Smooth muscle cell (in vitro differentiated cells): ENCODE results near the gene DNASE1L1. TPM values are rescaled to one million over a fixed set of nuclear protein-coding genes. Genes with fewer than 3 reads are reported as not detected.

ENCODE experiments used
- DNase-seq: peaks from one replicate; lab custom pipeline; 2025; ENCODE audit not compliant: unreplicated experiment; lab: John Stamatoyannopoulos, UW
- H2AFZ ChIP-seq: fragments of 200-600 bp; sonication (generic); 2 replicates; pipeline ENCODE4 v1.6.0; 2016; ENCODE audit warnings: antibody characterized with exemption, low read depth, mild to moderate bottlenecking
- H3F3A ChIP-seq: fragments of 200-600 bp; sonication (generic); 2 replicates; pipeline ENCODE4 v1.6.0; 2017; ENCODE audit warnings: antibody characterized with exemption, low read depth
- H3K27ac ChIP-seq: fragments of 200-600 bp; sonication (generic); 2 replicates; pipeline ENCODE4 v1.5.1; 2016; ENCODE audit warnings: low read depth, mild to moderate bottlenecking
- H3K27me3 ChIP-seq: fragments of 200-600 bp; sonication (generic); 2 replicates; pipeline ENCODE4 v1.6.1; 2016; ENCODE audit warnings: low read depth, mild to moderate bottlenecking
- H3K36me3 ChIP-seq: fragments of 200-600 bp; sonication (generic); 2 replicates; pipeline ENCODE4 v1.5.1; 2016; ENCODE audit warnings: low read depth
- H3K4me1 ChIP-seq: fragments of 200-600 bp; sonication (generic); 2 replicates; pipeline ENCODE4 v1.5.1; 2016; ENCODE audit warnings: low read depth
- H3K4me2 ChIP-seq: fragments of 200-600 bp; sonication (generic); 2 replicates; pipeline ENCODE4 v1.6.0; 2016; ENCODE audit warnings: mild to moderate bottlenecking
- H3K4me3 ChIP-seq: fragments of 200-600 bp; sonication (generic); 2 replicates; pipeline ENCODE4 v1.5.1; 2016; ENCODE audit warnings: mild to moderate bottlenecking
- H3K79me2 ChIP-seq: fragments of 200-600 bp; sonication (generic); 2 replicates; pipeline ENCODE4 v1.6.0; 2016; ENCODE audit warnings: low read depth, mild to moderate bottlenecking
- H3K9ac ChIP-seq: fragments of 200-600 bp; sonication (generic); 2 replicates; pipeline ENCODE4 v1.6.0; 2016; ENCODE audit warnings: low read depth
- H3K9me3 ChIP-seq: fragments of 200-600 bp; sonication (generic); replicated peaks from 2 replicates; pipeline ENCODE4 v1.5.1; 2016; ENCODE audit warnings: low read depth
- H4K20me1 ChIP-seq: fragments of 200-600 bp; sonication (generic); 2 replicates; pipeline ENCODE4 v1.6.0; 2016; ENCODE audit warnings: low read depth
- CTCF ChIP-seq: fragments of 200-600 bp; sonication (generic); IDR thresholded peaks from 2 replicates; pipeline ENCODE4 v1.5.1; 2017; ENCODE audit warnings: borderline replicate concordance, mild to moderate bottlenecking, antibody characterized with exemption; ENCODE audit not compliant: insufficient read depth, poor library complexity, severe bottlenecking
- WGBS: methylation state at CpG from one replicate; pipeline ENCODE4 v1.1.7; 2016; ENCODE audit warnings: low lambda C conversion rate; 5-methylcytosine and 5-hydroxymethylcytosine counted together
- polyA plus RNA-seq: library from polyadenylated mRNA; unstranded; fragments of >200 nt; fragmentation: Nextera tagmentation; extraction: Ambion mirVana; gene quantifications from 2 replicates; pipeline ENCODE4 v1.2.1, GENCODE V29; 2016
- total RNA-seq: library from RNA; depleted of rRNA; stranded (reverse); fragments of >200 nt; gene quantifications from 2 replicates; pipeline ENCODE4 v1.2.3, GENCODE V29; 2014

The DNASE1L1 gene
- total and polyA plus RNA-seq, 2 experiments from 2014 or later = 30.0 to 40.4 TPM

DNA sequence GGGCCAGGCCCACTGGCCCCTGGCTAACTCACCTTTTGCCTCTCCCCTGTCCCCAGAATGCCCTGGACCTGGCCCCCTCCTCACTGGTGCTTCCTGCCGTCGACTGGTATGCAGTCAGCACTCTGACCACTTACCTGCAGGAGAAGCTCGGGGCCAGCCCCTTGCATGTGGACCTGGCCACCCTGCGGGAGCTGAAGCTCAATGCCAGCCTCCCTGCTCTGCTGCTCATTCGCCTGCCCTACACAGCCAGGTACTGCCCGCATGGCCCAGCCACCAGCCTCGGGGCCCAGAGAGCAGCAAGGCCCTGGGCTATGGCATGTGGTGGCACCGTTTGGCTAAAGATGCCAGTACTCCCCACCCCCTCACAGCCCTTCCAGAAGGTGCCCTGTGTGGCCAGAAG, 23.2 kb upstream of the DNASE1L1 start:
- no peak overlapping the region for H3K4me2 ChIP-seq
- H3K79me2 ChIP-seq = peaks cover 16% of the 10 kb centered on the region
- H3K4me1 ChIP-seq = no peaks in the 10 kb centered on the region
- no peak overlapping the region for H3K4me3 ChIP-seq
- DNase-seq = no peak
- no peak for TF ChIP-seq CTCF
- H4K20me1 ChIP-seq = no peaks in the 10 kb centered on the region
- WGBS = 93% methylated on average over 8 of the region's 8 CpGs
- H2AFZ ChIP-seq = no peak overlapping the region
- no peaks in the 10 kb centered on the region for H3K27me3 ChIP-seq
- H3K9me3 ChIP-seq = no peaks in the 10 kb centered on the region
- no peaks in the 10 kb centered on the region for H3K36me3 ChIP-seq
- no peaks in the 10 kb centered on the region for H3F3A ChIP-seq
- H3K9ac ChIP-seq = no peak overlapping the region
- no peak overlapping the region for H3K27ac ChIP-seq

DNA sequence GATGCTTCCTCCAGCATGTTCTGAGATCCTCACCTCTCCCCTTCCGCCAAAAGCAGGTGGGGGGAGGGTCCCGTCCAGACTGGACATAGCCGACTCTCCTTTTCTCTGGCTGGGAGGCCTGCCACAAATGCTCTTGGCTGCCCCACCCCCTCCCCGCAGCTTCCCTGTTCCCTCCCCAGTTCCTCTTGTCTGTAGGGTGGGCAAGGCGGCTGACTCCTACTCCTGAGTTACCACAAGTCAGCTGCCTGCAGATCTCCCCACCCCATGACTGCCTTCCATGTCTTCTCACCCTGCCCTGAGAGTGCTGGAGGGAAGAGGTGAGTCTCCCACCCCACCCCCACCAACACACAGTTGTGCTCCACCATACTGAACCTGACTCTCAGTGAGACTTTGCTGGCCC, 22.3 kb upstream of the DNASE1L1 start:
- no peaks in the 10 kb centered on the region for H3F3A ChIP-seq
- H3K9ac ChIP-seq = no peak overlapping the region
- no peak for DNase-seq
- no peak overlapping the region for H3K4me3 ChIP-seq
- no peaks in the 10 kb centered on the region for H3K4me1 ChIP-seq
- TF ChIP-seq CTCF = no peak
- no peaks in the 10 kb centered on the region for H3K36me3 ChIP-seq
- H2AFZ ChIP-seq = no peak overlapping the region
- H3K79me2 ChIP-seq = peaks cover 15% of the 10 kb centered on the region
- H3K9me3 ChIP-seq = no peaks in the 10 kb centered on the region
- 73% methylated on average over 5 of the region's 5 CpGs for WGBS
- no peak overlapping the region for H3K4me2 ChIP-seq
- no peaks in the 10 kb centered on the region for H4K20me1 ChIP-seq
- no peak overlapping the region for H3K27ac ChIP-seq
- H3K27me3 ChIP-seq = no peaks in the 10 kb centered on the region

- peaks cover 15% of the 10 kb centered on the region for H3K79me2 ChIP-seq
- no peaks in the 10 kb centered on the region for H4K20me1 ChIP-seq
- no peak overlapping the region for H3K9ac ChIP-seq
- 78% methylated on average over 7 of the region's 7 CpGs for WGBS
- H3K9me3 ChIP-seq = no peaks in the 10 kb centered on the region
- no peak overlapping the region for H3K4me2 ChIP-seq
- H3K36me3 ChIP-seq = no peaks in the 10 kb centered on the region
- no peaks in the 10 kb centered on the region for H3K4me1 ChIP-seq
- TF ChIP-seq CTCF = no peak
- no peak for DNase-seq
- H3K27ac ChIP-seq = no peak overlapping the region
- no peak overlapping the region for H3K4me3 ChIP-seq
- no peaks in the 10 kb centered on the region for H3K27me3 ChIP-seq
- H3F3A ChIP-seq = no peaks in the 10 kb centered on the region
- H2AFZ ChIP-seq = no peak overlapping the region
Measured at GRCh38 chrX:154430916-154431315, 21.9 kb upstream of the DNASE1L1 start.

GRCh38 chrX:154430479-154430878, 21.4 kb upstream of the DNASE1L1 start:
- Histone ChIP-seq H3F3A (no peaks in the 10 kb centered on the region), H2AFZ (no peak overlapping the region), H4K20me1 (no peaks in the 10 kb centered on the region), H3K79me2 (peaks cover 15% of the 10 kb centered on the region), H3K9ac (no peak overlapping the region), H3K4me1 (no peaks in the 10 kb centered on the region), H3K9me3 (no peaks in the 10 kb centered on the region), H3K4me2 (no peak overlapping the region), H3K4me3 (no peak overlapping the region), H3K27ac (no peak overlapping the region), H3K36me3 (no peaks in the 10 kb centered on the region), H3K27me3 (no peaks in the 10 kb centered on the region)
- TF ChIP-seq CTCF = no peak
- WGBS = 68% methylated on average over 6 of the region's 6 CpGs
- DNase-seq = no peak
